ENCODE data around the gene DEDD2. TPM values are rescaled to one million over a fixed set of nuclear protein-coding genes. Genes with fewer than 3 reads are reported as not detected.

The DEDD2 gene
- total RNA-seq, 6 donors from 2014 or later = 38.6 to 154 (median 51.2) TPM

DNA sequence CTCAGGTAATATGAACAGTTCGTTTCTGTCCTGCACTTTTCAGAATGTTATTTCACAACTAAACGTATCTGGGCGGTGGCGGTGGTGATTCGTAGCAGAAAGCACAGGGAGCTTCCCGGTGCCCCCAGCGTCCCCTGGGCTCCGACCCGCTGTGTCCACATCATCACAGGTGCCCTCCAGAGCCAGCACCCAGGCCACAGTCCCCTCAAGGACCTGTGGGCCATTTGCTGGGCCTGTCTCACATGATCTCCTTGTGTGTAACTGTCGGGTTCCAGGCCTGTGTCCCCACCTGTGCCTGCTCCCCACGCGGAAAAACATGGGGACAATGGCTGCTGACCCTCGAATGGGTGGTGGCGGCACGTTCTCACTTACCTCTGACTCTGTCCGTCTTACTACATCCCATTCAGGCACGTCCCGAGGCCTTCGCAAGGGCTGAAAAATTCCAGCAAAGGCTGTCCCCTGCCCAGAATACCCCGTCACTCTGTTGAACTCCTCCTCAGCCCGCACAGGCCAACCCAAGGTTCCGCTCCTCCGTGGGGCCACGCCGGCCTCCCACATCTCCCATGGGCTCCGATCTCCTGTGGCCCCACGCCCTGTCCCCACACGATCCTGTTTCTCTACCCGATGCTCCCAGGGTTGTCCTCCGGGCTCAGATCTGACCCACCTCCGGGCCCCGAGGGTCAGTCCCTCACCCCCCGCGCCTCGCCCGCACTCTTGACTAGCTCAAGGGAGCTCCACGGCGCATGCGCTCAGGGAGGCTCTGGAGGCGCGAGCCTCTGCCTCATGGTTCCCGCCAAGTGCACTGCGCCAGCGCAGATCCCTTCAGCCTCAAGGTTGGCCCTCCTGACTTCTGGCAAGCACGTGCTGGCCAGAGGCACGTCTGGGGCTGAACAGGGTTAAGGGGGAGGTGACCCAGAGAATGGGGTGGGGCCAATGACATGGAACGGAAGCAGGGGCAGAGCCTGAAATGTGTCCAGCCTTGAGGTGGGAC is 21.2 kb downstream of the DEDD2 start:
- TF ChIP-seq EP300 (IDR thresholded peaks at IDR 0.05) (no peak), POLR2A (IDR thresholded peaks at IDR 0.05) (no peak), POLR2AphosphoS5 (IDR thresholded peaks at IDR 0.05) (no peak)
- TF ChIP-seq, protein P1, sequence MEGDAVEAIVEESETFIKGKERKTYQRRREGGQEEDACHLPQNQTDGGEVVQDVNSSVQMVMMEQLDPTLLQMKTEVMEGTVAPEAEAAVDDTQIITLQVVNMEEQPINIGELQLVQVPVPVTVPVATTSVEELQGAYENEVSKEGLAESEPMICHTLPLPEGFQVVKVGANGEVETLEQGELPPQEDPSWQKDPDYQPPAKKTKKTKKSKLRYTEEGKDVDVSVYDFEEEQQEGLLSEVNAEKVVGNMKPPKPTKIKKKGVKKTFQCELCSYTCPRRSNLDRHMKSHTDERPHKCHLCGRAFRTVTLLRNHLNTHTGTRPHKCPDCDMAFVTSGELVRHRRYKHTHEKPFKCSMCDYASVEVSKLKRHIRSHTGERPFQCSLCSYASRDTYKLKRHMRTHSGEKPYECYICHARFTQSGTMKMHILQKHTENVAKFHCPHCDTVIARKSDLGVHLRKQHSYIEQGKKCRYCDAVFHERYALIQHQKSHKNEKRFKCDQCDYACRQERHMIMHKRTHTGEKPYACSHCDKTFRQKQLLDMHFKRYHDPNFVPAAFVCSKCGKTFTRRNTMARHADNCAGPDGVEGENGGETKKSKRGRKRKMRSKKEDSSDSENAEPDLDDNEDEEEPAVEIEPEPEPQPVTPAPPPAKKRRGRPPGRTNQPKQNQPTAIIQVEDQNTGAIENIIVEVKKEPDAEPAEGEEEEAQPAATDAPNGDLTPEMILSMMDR (IDR thresholded peaks at IDR 0.05) = no peak
- H3K4me3 ChIP-seq = no peak overlapping the region
- ATAC-seq (ENCODE audit: low FRiP score in 2 of 2) = no peak
- H3K9me3 ChIP-seq = peaks cover 0 to 3% (median 0%) of the 10 kb centered on the region in 4 donors
- peaks cover 23 to 48% (median 39%) of the 10 kb centered on the region in 4 donors for H3K4me1 ChIP-seq
- DNase-seq = peak in 1 of 2 donors; percentile 76
- peak overlapping the region in 2 of 4 donors; percentile 53 to 88 for H3K27ac ChIP-seq
- WGBS, 2 donors = 92% methylated on average over 46 to 47 of the region's 47 CpGs
- H3K27me3 ChIP-seq = no peaks in the 10 kb centered on the region
- H3K36me3 ChIP-seq = peaks cover 7 to 39% (median 22%) of the 10 kb centered on the region in 4 donors

DNA sequence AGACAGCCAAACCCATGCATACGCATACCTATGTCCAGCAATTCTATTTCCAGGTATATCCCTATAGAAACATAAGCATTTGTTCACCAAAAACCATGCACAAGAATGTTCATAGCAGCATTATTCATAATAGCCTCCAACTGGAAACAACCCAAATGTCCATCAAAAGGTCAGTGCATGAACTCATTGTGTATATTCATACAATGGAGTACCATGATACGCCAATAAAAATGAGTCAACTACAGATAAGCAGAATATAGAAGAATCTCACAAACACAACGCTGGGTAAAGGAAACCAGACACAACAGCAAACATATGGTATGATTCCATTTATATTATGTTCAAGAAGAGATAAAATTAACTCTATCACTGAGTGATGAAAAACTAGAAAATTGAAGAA is 23.8 kb downstream of the DEDD2 start:
- Histone ChIP-seq H3K27me3 (no peaks in the 10 kb centered on the region), H3K4me3 (no peak overlapping the region), H3K4me1 (peaks cover 6 to 24% (median 17%) of the 10 kb centered on the region in 4 donors), H3K36me3 (peaks cover 4 to 17% (median 11%) of the 10 kb centered on the region in 4 donors), H3K9me3 (peaks cover 0 to 3% (median 0%) of the 10 kb centered on the region in 4 donors), H3K27ac (no peak overlapping the region)
- WGBS, 2 donors = 63 to 74% methylated on average over 3 of the region's 3 CpGs
- no peak for DNase-seq
- TF ChIP-seq EP300 (IDR thresholded peaks at IDR 0.05) = no peak
- no peak for TF ChIP-seq POLR2AphosphoS5 (IDR thresholded peaks at IDR 0.05)
- no peak for TF ChIP-seq POLR2A (IDR thresholded peaks at IDR 0.05)
- TF ChIP-seq, protein P1 (IDR thresholded peaks at IDR 0.05) = no peak
- ATAC-seq (ENCODE audit: low FRiP score in 2 of 2) = no peak

DNA sequence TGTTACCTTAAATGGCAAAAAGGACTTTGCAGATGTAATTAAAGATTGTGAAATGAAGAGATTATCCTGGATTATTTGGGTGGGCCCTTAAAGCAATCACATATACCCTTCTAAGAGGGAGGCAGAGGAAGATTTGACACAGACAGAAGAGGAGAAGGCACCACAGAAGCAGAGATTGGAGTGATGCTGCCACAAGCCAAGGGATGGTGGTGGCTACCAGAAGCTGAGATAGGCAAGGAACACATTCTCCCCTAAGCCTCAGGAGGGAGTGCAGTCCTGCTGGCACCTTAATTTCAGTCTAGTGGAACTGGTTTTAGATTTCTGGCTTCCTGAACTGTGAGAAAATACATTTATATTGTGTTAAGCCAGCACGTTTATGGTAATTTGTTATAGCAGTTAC is 24.2 kb downstream of the DEDD2 start:
- Histone ChIP-seq H3K27ac (no peak overlapping the region), H3K4me3 (no peak overlapping the region), H3K27me3 (no peaks in the 10 kb centered on the region), H3K36me3 (peaks cover 0 to 13% (median 7%) of the 10 kb centered on the region in 4 donors), H3K9me3 (peaks cover 0 to 3% (median 0%) of the 10 kb centered on the region in 4 donors), H3K4me1 (peaks cover 6 to 20% (median 15%) of the 10 kb centered on the region in 4 donors)
- TF ChIP-seq POLR2AphosphoS5 (IDR thresholded peaks at IDR 0.05) (no peak), EP300 (IDR thresholded peaks at IDR 0.05) (no peak), POLR2A (IDR thresholded peaks at IDR 0.05) (no peak)
- TF ChIP-seq, protein P1 (IDR thresholded peaks at IDR 0.05) = no peak
- ATAC-seq (ENCODE audit: low FRiP score in 2 of 2) = no peak
- DNase-seq = no peak
- WGBS, 2 donors = 57 to 75% methylated on average over 1 of the region's 1 CpG

DNA sequence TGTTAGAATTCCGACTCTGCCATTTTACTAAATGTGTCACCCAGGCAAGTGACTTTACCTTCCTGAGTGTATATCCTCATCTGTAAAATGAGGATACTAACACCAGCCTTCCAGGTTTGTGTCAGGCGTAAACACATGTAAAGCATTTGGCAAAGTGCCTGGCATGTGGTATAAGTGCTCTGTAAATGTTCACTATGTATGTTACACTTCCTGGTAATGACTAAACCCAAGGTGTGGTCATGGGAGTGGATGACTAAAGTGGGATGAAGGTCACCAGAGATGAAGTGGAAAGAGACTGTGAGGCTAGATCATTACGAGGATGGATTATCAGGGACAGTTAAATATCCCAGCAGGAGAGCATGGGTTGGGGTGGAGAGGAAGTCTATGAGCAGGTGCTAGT is 25.6 kb downstream of the DEDD2 start:
- no peak overlapping the region for H3K4me3 ChIP-seq
- WGBS, 2 donors = 40 to 52% methylated on average over 3 of the region's 3 CpGs
- peak in 1 of 2 donors; percentile 81 for DNase-seq
- H3K4me1 ChIP-seq = peaks cover 0 to 11% (median 4%) of the 10 kb centered on the region in 4 donors
- H3K9me3 ChIP-seq = peaks cover 0 to 3% (median 0%) of the 10 kb centered on the region in 4 donors
- H3K36me3 ChIP-seq = peaks cover 0 to 1% (median 0%) of the 10 kb centered on the region in 4 donors
- ATAC-seq (ENCODE audit: low FRiP score in 2 of 2) = peak; percentile 53 to 70
- TF ChIP-seq EP300 (IDR thresholded peaks at IDR 0.05) = peak in 1 of 4 donors; percentile 95
- TF ChIP-seq POLR2AphosphoS5 (IDR thresholded peaks at IDR 0.05) = peak in 1 of 2 donors; percentile 23
- TF ChIP-seq POLR2A (IDR thresholded peaks at IDR 0.05) = no peak
- TF ChIP-seq, protein P1 (IDR thresholded peaks at IDR 0.05) = no peak
- no peaks in the 10 kb centered on the region for H3K27me3 ChIP-seq
- H3K27ac ChIP-seq = no peak overlapping the region

Data from upper lobe of left lung (tissue), 6 donors.